Adrenal gland (tissue), 12 donors: ENCODE measurements around the gene TCP11. TPM values are rescaled to one million over a fixed set of nuclear protein-coding genes. Genes with fewer than 3 reads are reported as not detected.

Experiments
- DNase-seq, 7 donors: peaks; one replicate each; pipeline ENCODE4 v3.0.0-alpha.2; 2019 to 2020
- H3K27ac ChIP-seq, 5 donors: fragments of 200-600 bp; sonication (generic) in 4 of 5; 1 replicate in 3 of 5; 2 replicates in 2 of 5; pipeline versions ENCODE4 v1.5.1 to v1.8.0; 2016 to 2020; ENCODE audit warnings: mild to moderate bottlenecking in 1 of 5
- H3K27me3 ChIP-seq: fragments of 200-600 bp; 2 replicates; pipeline ENCODE4 v1.8.0; 2021
- H3K36me3 ChIP-seq, 2 donors: fragments of 200-600 bp; replicated peaks in 1 of 2; 1 replicate in 1 of 2; 2 replicates in 1 of 2; pipeline versions ENCODE4 v1.5.1 to v1.8.0; 2018 to 2022
- H3K4me1 ChIP-seq, 2 donors: fragments of 200-600 bp; replicated peaks in 1 of 2; 1 replicate in 1 of 2; 2 replicates in 1 of 2; pipeline versions ENCODE4 v1.5.1 to v1.8.0; 2018 to 2021
- H3K4me3 ChIP-seq, 4 donors: fragments of 200-600 bp; sonication (generic) in 3 of 4; one replicate each; pipeline ENCODE4 v1.5.1; 2016 to 2018
- H3K9me3 ChIP-seq, 3 donors: fragments of 200-600 bp; sonication (generic) in 1 of 3; replicated peaks in 1 of 3; 1 replicate in 2 of 3; 2 replicates in 1 of 3; pipeline versions ENCODE4 v1.5.1 to v1.8.0; 2016 to 2021
- POLR2A ChIP-seq, 2 donors: fragments of 450-650 bp; IDR thresholded peaks; one replicate each; pipeline ENCODE4 v1.6.1; 2017; ENCODE audit warnings: antibody characterized with exemption in 2 of 2, mild to moderate bottlenecking in 2 of 2, moderate library complexity in 1 of 2
- WGBS, 4 donors: extraction: QIAGEN DNeasy Blood & Tissue Kit in 2 of 4; methylation state at CpG; one replicate each; pipeline versions ENCODE4 v1.1.5 to v1.1.7; 2013 to 2017; 5-methylcytosine and 5-hydroxymethylcytosine counted together
- intact Hi-C, 2 donors: fragments of 100-400 bp; cut with DNase I; formaldehyde crosslinking; loops; one replicate each; pipeline versions ENCODE4 v1.14.1 to v1.15.0; 2022 to 2023
- polyA plus RNA-seq, 3 donors: library from polyadenylated mRNA; stranded (reverse); fragments of 200-250 nt in 2 of 3; fragments of 350-450 nt in 1 of 3; fragmentation: Illumina TruSeq in 1 of 3; extraction: RNeasy Lipid Tissue Mini Kit (QIAGEN cat#74804) in 1 of 3; gene quantifications; one replicate each; pipeline ENCODE4 v1.2.3, GENCODE V29; 2013 to 2014
- total RNA-seq, 9 donors: library from RNA; depleted of rRNA in 4 of 9; stranded (reverse); fragments of >200 nt in 4 of 9; fragments of 120-200 nt in 1 of 9; fragmentation: NEBNext Ultra II Directional in 1 of 9; extraction: Animal tissue kit (Norgen Biotek cat#: 25700) in 1 of 9; gene quantifications; one replicate each; pipeline versions ENCODE4 v1.1.0 to v1.2.4, GENCODE V29; 2013 to 2023
- TF ChIP-seq, protein P1 (sequence below), 6 experiments: fragments of 450-650 bp in 4 of 6; fragments of 200-600 bp in 2 of 6; sonication (generic) in 1 of 6; IDR thresholded peaks; 1 replicate in 5 of 6; 2 replicates in 1 of 6; pipeline versions ENCODE4 v1.5.1 to v1.8.0; 2016 to 2021; ENCODE audit warnings: antibody characterized with exemption in 6 of 6, mild to moderate bottlenecking in 2 of 6, moderate library complexity in 1 of 6
- donor health status: healthy with polysubstance abuse.
- donor health status: Bipolar disorder and iron deficiency.
- donor health status: DM: yes; HTN: yes; CAD: no.
- donor health status: DM: no; HTN: no; CAD: no.
- donor health status: DM: no; HTN: no; CAD: no.
- donor health status: DM: yes; HTN: yes; CAD: no.

TCP11 gene
- total and polyA plus RNA-seq, 12 donors: 0.13 to 0.40 (median 0.28) TPM; not detected in 7

DNA sequence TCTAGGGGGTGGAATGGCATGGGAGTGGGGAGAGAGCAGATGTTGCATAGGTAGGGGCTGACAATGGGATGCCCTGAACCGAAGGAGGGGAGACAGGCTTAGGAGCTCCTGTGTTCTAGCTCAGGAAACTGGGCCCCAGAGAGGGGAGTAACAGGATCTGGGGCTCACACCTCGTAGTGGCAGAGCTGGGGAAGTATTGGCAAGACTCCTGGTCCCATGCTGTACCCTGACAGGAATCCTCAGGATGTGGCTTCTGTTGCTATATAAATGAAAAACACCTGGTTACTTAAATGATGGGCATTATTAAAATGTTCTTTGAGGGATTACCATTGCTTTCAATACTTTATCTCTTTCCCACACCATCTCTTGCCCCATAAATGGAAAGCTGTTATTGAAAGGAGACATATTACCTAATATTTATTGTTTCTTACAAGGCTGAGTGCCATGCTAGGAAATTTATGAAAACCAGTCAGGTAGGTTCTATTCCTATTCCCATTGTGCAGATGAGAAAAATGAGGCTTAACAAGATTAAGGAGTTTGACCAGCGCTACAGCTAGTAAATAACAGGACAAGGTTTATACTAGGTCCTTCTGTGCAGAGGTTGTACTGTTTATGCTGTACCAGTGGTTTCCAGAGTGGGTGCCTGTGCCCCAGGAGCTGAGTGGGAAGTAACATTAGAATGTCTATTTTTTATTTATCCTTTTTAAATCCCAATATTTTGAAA is 35.3 kb upstream of the TCP11 start:
- intact Hi-C loops: no loop called here
- no peak overlapping the region for H3K27ac ChIP-seq
- no peaks in the 10 kb centered on the region for H3K9me3 ChIP-seq
- H3K4me3 ChIP-seq: no peak overlapping the region
- H3K4me1 ChIP-seq: peaks cover 2 to 5% of the 10 kb centered on the region in 2 donors
- no peaks in the 10 kb centered on the region for H3K36me3 ChIP-seq
- TF ChIP-seq POLR2A (IDR thresholded peaks at IDR 0.05): no peak
- TF ChIP-seq, protein P1, sequence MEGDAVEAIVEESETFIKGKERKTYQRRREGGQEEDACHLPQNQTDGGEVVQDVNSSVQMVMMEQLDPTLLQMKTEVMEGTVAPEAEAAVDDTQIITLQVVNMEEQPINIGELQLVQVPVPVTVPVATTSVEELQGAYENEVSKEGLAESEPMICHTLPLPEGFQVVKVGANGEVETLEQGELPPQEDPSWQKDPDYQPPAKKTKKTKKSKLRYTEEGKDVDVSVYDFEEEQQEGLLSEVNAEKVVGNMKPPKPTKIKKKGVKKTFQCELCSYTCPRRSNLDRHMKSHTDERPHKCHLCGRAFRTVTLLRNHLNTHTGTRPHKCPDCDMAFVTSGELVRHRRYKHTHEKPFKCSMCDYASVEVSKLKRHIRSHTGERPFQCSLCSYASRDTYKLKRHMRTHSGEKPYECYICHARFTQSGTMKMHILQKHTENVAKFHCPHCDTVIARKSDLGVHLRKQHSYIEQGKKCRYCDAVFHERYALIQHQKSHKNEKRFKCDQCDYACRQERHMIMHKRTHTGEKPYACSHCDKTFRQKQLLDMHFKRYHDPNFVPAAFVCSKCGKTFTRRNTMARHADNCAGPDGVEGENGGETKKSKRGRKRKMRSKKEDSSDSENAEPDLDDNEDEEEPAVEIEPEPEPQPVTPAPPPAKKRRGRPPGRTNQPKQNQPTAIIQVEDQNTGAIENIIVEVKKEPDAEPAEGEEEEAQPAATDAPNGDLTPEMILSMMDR (IDR thresholded peaks at IDR 0.05): no peak
- WGBS, 4 donors: 62 to 76% (median 71%) methylated on average over 3 of the region's 3 CpGs
- no peak for DNase-seq
- no peaks in the 10 kb centered on the region for H3K27me3 ChIP-seq

DNA sequence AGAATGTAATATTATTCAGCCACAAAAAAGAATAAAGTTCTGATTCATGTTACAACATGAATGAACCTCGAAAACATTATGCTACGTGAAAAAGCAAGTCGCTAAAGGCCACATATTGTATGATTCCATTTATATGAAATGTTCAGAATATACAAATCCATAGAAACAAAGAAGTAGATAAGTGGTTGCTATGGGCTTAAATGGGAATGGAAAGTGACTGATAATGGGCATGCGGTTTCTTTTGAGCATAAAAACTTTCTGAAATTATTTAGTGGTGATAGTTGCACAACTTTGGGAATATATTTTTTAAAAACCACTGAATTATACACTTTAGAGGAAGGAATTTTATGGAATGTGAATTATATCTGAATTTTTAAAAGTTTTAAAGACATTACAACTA is 33.4 kb upstream of the TCP11 start:
- intact Hi-C loops: no loop called here
- H3K27ac ChIP-seq: no peak overlapping the region
- WGBS, 4 donors: 91 to 98% (median 93%) methylated on average over 4 of the region's 4 CpGs

DNA sequence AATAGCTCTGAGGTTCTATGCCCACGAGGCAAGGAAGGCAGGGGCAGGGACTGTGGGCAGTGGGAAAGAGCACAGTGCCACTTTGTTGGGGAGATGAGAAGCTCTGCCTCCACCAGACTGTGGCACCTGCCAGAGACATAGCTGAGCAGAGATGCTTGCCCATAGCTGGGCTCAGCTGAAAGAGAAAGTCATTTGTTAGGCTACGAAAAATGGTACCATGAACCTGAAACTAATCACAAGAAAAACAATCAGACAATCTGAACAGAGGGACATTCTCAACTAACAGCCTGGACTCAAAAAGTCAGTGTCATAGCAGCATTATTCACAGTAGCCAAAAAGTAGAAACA is 32.9 kb upstream of the TCP11 start:
- intact Hi-C loops: no loop called here
- WGBS, 4 donors: 63 to 82% (median 76%) methylated on average over 2 of the region's 2 CpGs

More for the DNA sequence above, 33.4 kb upstream of the TCP11 start:
- Histone ChIP-seq H3K27me3 (no peaks in the 10 kb centered on the region), H3K4me1 (no peaks in the 10 kb centered on the region), H3K4me3 (no peak overlapping the region), H3K9me3 (no peaks in the 10 kb centered on the region), H3K36me3 (no peaks in the 10 kb centered on the region)
- TF ChIP-seq, protein P1 (IDR thresholded peaks at IDR 0.05): no peak
- TF ChIP-seq POLR2A (IDR thresholded peaks at IDR 0.05): no peak
- no peak for DNase-seq

DNA sequence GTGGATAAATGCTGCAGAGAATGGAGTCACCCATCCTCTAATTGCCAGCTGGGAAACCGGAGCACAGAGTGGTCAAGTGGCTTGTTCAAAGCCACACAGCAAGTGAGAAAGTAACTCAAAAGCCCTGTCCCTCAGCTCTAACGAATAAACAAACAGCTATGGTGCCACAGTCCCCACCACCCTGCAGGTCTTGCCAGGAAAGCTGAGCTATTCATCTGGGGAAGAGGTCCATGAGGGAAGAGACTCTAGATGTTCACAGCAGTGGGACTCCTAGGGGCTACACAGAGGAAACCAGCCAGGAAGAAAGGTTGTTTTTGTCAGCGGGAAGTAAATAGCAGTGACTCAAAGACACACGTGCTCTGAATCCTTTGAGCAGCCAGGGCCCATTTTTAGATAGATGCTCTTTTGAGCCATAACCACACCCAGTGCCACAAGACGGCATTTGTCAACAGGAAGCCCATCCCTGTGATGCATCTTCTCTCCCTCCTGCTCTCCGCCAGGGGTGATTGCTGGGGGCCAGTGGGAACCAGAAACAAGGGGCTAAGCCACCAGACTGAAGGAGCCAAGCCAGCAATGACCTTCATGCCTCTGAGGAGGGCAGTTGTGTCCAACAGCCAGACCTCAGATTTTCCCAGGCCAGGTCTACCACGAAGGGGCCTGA is 32.4 kb upstream of the TCP11 start:
- Histone ChIP-seq H3K4me3 (no peak overlapping the region), H3K27ac (no peak overlapping the region), H3K9me3 (no peaks in the 10 kb centered on the region), H3K27me3 (no peaks in the 10 kb centered on the region), H3K4me1 (no peaks in the 10 kb centered on the region), H3K36me3 (no peaks in the 10 kb centered on the region)
- 70 to 76% (median 75%) methylated on average over 5 to 7 of the region's 7 CpGs for WGBS, 4 donors
- intact Hi-C loops: no loop called here
- no peak for DNase-seq
- no peak for TF ChIP-seq POLR2A (IDR thresholded peaks at IDR 0.05)

More for the DNA sequence above, 32.9 kb upstream of the TCP11 start:
- no peaks in the 10 kb centered on the region for H3K9me3 ChIP-seq
- H3K4me1 ChIP-seq: no peaks in the 10 kb centered on the region
- no peak overlapping the region for H3K27ac ChIP-seq
- no peaks in the 10 kb centered on the region for H3K36me3 ChIP-seq
- TF ChIP-seq, protein P1 (IDR thresholded peaks at IDR 0.05): no peak
- no peak for TF ChIP-seq POLR2A (IDR thresholded peaks at IDR 0.05)
- no peaks in the 10 kb centered on the region for H3K27me3 ChIP-seq
- no peak for DNase-seq
- no peak overlapping the region for H3K4me3 ChIP-seq
